Astrocyte (in vitro differentiated cells and primary cell): Measurements from ENCODE around the gene EIF3M. TPM values are rescaled to one million over a fixed set of nuclear protein-coding genes. Genes with fewer than 3 reads are reported as not detected.
A peak's percentile ranks its signal among the peaks of the same experiment; 100 is the strongest.

Source experiments
- DNase-seq: peaks from one replicate; pipeline ENCODE4 v3.0.0-alpha.2; 2010; ENCODE audit warnings: low read depth
- FAIRE-seq: peaks from 2 replicates; lab custom pipeline; 2011; peaks lifted over from hg19 to GRCh38; lab: Jason Lieb, UNC
- H2AFZ ChIP-seq: 2 replicates; pipeline ENCODE4 v1.6.0; 2012; ENCODE audit warnings: low read depth, low read length, inconsistent platforms
- H3K27ac ChIP-seq: 2 replicates; pipeline ENCODE4 v1.5.1; 2011; ENCODE audit warnings: low read depth, low read length, inconsistent platforms
- H3K27me3 ChIP-seq: 2 replicates; pipeline ENCODE4 v1.6.0; 2011; ENCODE audit warnings: low read length, inconsistent platforms; ENCODE audit not compliant: insufficient read depth
- H3K36me3 ChIP-seq: 2 replicates; pipeline ENCODE4 v1.5.1; 2011; ENCODE audit warnings: low read length, inconsistent platforms; ENCODE audit not compliant: insufficient read depth
- H3K4me1 ChIP-seq: 2 replicates; pipeline ENCODE4 v1.5.1; 2011; ENCODE audit warnings: low read length, inconsistent platforms; ENCODE audit not compliant: insufficient read depth
- H3K4me2 ChIP-seq: 2 replicates; pipeline ENCODE4 v1.6.0; 2012; ENCODE audit warnings: low read length, inconsistent platforms
- H3K4me3 ChIP-seq: 2 replicates; pipeline ENCODE4 v1.5.1; 2011; ENCODE audit warnings: low read depth, mild to moderate bottlenecking, low read length, inconsistent platforms; ENCODE audit not compliant: insufficient read depth
- H3K79me2 ChIP-seq: 2 replicates; pipeline ENCODE4 v1.6.0; 2012; ENCODE audit warnings: mild to moderate bottlenecking, low read length, inconsistent platforms; ENCODE audit not compliant: insufficient read depth
- H3K9ac ChIP-seq: 2 replicates; pipeline ENCODE4 v1.6.0; 2012; ENCODE audit warnings: mild to moderate bottlenecking, low read length, inconsistent platforms
- H3K9me3 ChIP-seq: 2 replicates; pipeline ENCODE4 v1.5.1; 2012; ENCODE audit warnings: low read depth, mild to moderate bottlenecking, low read length, inconsistent platforms; ENCODE audit not compliant: insufficient read depth
- H4K20me1 ChIP-seq: 2 replicates; pipeline ENCODE4 v1.6.0; 2012; ENCODE audit warnings: low read length, inconsistent platforms; ENCODE audit not compliant: insufficient read depth
- H3K27ac Mint-ChIP-seq: one replicate; pipeline ENCODE4 v1.8.0; 2021; ENCODE audit warnings: mild to moderate bottlenecking, mixed read lengths; ENCODE audit not compliant: unreplicated experiment
- H3K27me3 Mint-ChIP-seq: one replicate; pipeline ENCODE4 v1.8.0; 2021; ENCODE audit warnings: low read depth, mixed read lengths; ENCODE audit not compliant: unreplicated experiment
- H3K36me3 Mint-ChIP-seq: one replicate; pipeline ENCODE4 v1.8.0; 2021; ENCODE audit warnings: low read depth, mixed read lengths; ENCODE audit not compliant: unreplicated experiment
- H3K4me1 Mint-ChIP-seq: one replicate; pipeline ENCODE4 v1.8.0; 2021; ENCODE audit warnings: low read depth, mixed read lengths; ENCODE audit not compliant: unreplicated experiment
- H3K4me3 Mint-ChIP-seq: one replicate; pipeline ENCODE4 v1.8.0; 2021; ENCODE audit warnings: mild to moderate bottlenecking, moderate library complexity, mixed read lengths; ENCODE audit not compliant: unreplicated experiment
- H3K9me3 Mint-ChIP-seq: one replicate; pipeline ENCODE4 v1.8.0; 2021; ENCODE audit warnings: mild to moderate bottlenecking, mixed read lengths; ENCODE audit not compliant: unreplicated experiment
- CTCF ChIP-seq: IDR thresholded peaks from 2 replicates; pipeline ENCODE4 v1.5.1; 2011; ENCODE audit warnings: low read depth, mild to moderate bottlenecking, inconsistent platforms, low read length, moderate library complexity; ENCODE audit not compliant: insufficient read depth
- EZH2 ChIP-seq: IDR thresholded peaks from 2 replicates; pipeline ENCODE4 v1.6.1; 2012; ENCODE audit warnings: mild to moderate bottlenecking, low read length, inconsistent platforms; ENCODE audit not compliant: insufficient read depth
- total RNA-seq: library from RNA; stranded (reverse); gene quantifications from 2 replicates; pipeline ENCODE4 v1.2.1, GENCODE V29; 2021

Gene EIF3M
- total RNA-seq, 1 donor from 2014 or later, result 287 TPM

GRCh38 chr11:32555895-32556294 lies 27.7 kb upstream of the EIF3M start:
- Histone ChIP-seq H3K27me3 (no peaks in the 10 kb centered on the region), H3K4me1 (no peaks in the 10 kb centered on the region), H3K4me2 (no peak overlapping the region), H4K20me1 (no peaks in the 10 kb centered on the region), H3K9ac (no peak overlapping the region), H2AFZ (no peak overlapping the region), H3K79me2 (no peaks in the 10 kb centered on the region), H3K36me3 (no peaks in the 10 kb centered on the region), H3K9me3 (no peaks in the 10 kb centered on the region), H3K27ac (no peak overlapping the region), H3K4me3 (no peak overlapping the region)
- Mint-ChIP-seq H3K9me3 (no peaks in the 10 kb centered on the region), H3K27ac (no peak overlapping the region), H3K4me1 (no peaks in the 10 kb centered on the region), H3K27me3 (peaks cover 4% of the 10 kb centered on the region), H3K4me3 (no peak overlapping the region), H3K36me3 (no peaks in the 10 kb centered on the region)
- FAIRE-seq, result no peak
- TF ChIP-seq EZH2 (no peak), CTCF (no peak)
- DNase-seq, result no peak

GRCh38 chr11:32561835-32562234 lies 21.8 kb upstream of the EIF3M start:
- Histone ChIP-seq H4K20me1 (no peaks in the 10 kb centered on the region), H3K79me2 (no peaks in the 10 kb centered on the region), H3K9me3 (no peaks in the 10 kb centered on the region), H3K27me3 (no peaks in the 10 kb centered on the region), H2AFZ (no peak overlapping the region), H3K4me1 (no peaks in the 10 kb centered on the region), H3K4me3 (no peak overlapping the region), H3K27ac (no peak overlapping the region), H3K4me2 (no peak overlapping the region), H3K9ac (no peak overlapping the region), H3K36me3 (no peaks in the 10 kb centered on the region)
- no peaks in the 10 kb centered on the region for H3K9me3 Mint-ChIP-seq
- H3K36me3 Mint-ChIP-seq, result no peaks in the 10 kb centered on the region
- no peak overlapping the region for H3K4me3 Mint-ChIP-seq
- H3K4me1 Mint-ChIP-seq, result no peaks in the 10 kb centered on the region
- TF ChIP-seq CTCF (no peak), EZH2 (no peak)
- FAIRE-seq (no peak), DNase-seq (no peak)
- H3K27ac Mint-ChIP-seq, result no peak overlapping the region
- no peaks in the 10 kb centered on the region for H3K27me3 Mint-ChIP-seq

- H2AFZ ChIP-seq, result no peak overlapping the region
- no peaks in the 10 kb centered on the region for H3K79me2 ChIP-seq
- no peaks in the 10 kb centered on the region for H3K27me3 Mint-ChIP-seq
- H3K4me3 Mint-ChIP-seq, result no peak overlapping the region
- H3K4me3 ChIP-seq, result no peak overlapping the region
- no peaks in the 10 kb centered on the region for H3K9me3 Mint-ChIP-seq
- no peak for FAIRE-seq
- H3K27ac ChIP-seq, result no peak overlapping the region
- H3K36me3 ChIP-seq, result no peaks in the 10 kb centered on the region
- no peak overlapping the region for H3K4me2 ChIP-seq
- H4K20me1 ChIP-seq, result no peaks in the 10 kb centered on the region
- H3K27ac Mint-ChIP-seq, result no peak overlapping the region
- no peak overlapping the region for H3K9ac ChIP-seq
- H3K27me3 ChIP-seq, result no peaks in the 10 kb centered on the region
- no peaks in the 10 kb centered on the region for H3K4me1 ChIP-seq
- no peaks in the 10 kb centered on the region for H3K36me3 Mint-ChIP-seq
- no peaks in the 10 kb centered on the region for H3K9me3 ChIP-seq
- TF ChIP-seq CTCF, result no peak
- TF ChIP-seq EZH2, result no peak
- DNase-seq, result peak; percentile 12
- H3K4me1 Mint-ChIP-seq, result no peaks in the 10 kb centered on the region
Observed at GRCh38 chr11:32562839-32563599, 20.6 kb upstream of the EIF3M start.
